B cell (primary cell): ENCODE measurements around the gene NUBP2.

Source experiments
- EZH2 ChIP-seq: IDR thresholded peaks from 2 replicates; pipeline ENCODE4 v1.6.1; 2012; ENCODE audit warnings: borderline replicate concordance, low read depth, mild to moderate bottlenecking, moderate library complexity, low read length; ENCODE audit not compliant: insufficient read depth, poor library complexity, severe bottlenecking
- TF ChIP-seq, protein P1 (sequence below): fragments of 200-600 bp; IDR thresholded peaks from one replicate; pipeline ENCODE4 v1.8.0; 2022; ENCODE audit warnings: antibody characterized with exemption, mild to moderate bottlenecking

DNA sequence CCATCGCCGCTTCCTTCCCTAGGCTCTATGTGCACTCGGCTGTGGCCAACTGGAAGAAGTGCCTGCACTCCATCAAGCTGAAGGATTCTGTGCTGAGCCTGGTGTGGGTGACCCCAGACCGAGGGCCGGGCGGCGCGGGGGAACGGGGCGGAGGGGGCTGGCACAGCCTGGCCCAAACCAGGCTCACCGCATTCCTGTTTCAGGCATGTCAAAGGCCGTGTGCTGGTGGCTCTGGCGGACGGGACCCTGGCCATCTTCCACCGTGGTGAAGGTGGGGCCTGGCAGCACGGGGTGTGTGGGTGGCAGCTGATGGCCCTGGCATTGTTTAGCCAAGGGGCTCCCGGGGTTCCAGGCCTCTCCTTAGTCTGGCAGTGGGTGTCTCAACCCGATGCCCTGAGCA is 16.1 kb upstream of the NUBP2 start:
- TF ChIP-seq EZH2: no peak
- TF ChIP-seq, protein P1, sequence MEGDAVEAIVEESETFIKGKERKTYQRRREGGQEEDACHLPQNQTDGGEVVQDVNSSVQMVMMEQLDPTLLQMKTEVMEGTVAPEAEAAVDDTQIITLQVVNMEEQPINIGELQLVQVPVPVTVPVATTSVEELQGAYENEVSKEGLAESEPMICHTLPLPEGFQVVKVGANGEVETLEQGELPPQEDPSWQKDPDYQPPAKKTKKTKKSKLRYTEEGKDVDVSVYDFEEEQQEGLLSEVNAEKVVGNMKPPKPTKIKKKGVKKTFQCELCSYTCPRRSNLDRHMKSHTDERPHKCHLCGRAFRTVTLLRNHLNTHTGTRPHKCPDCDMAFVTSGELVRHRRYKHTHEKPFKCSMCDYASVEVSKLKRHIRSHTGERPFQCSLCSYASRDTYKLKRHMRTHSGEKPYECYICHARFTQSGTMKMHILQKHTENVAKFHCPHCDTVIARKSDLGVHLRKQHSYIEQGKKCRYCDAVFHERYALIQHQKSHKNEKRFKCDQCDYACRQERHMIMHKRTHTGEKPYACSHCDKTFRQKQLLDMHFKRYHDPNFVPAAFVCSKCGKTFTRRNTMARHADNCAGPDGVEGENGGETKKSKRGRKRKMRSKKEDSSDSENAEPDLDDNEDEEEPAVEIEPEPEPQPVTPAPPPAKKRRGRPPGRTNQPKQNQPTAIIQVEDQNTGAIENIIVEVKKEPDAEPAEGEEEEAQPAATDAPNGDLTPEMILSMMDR: no peak
